Peyer's patch (tissue), 4 donors: Measurements from ENCODE around the gene MAPT.

Experiments used
- CTCF ChIP-seq, 6 experiments: fragments of 450-650 bp in 4 of 6; fragments of 200-600 bp in 2 of 6; sonication (generic) in 1 of 6; IDR thresholded peaks; one replicate each; pipeline ENCODE4 v1.5.1; 2017 to 2019; ENCODE audit warnings: antibody characterized with exemption in 6 of 6, mild to moderate bottlenecking in 3 of 6, moderate library complexity in 1 of 6
- POLR2A ChIP-seq, 2 donors: fragments of 450-650 bp; IDR thresholded peaks; one replicate each; pipeline ENCODE4 v1.5.1; 2017; ENCODE audit warnings: antibody characterized with exemption in 2 of 2, mild to moderate bottlenecking in 2 of 2, moderate library complexity in 2 of 2

DNA sequence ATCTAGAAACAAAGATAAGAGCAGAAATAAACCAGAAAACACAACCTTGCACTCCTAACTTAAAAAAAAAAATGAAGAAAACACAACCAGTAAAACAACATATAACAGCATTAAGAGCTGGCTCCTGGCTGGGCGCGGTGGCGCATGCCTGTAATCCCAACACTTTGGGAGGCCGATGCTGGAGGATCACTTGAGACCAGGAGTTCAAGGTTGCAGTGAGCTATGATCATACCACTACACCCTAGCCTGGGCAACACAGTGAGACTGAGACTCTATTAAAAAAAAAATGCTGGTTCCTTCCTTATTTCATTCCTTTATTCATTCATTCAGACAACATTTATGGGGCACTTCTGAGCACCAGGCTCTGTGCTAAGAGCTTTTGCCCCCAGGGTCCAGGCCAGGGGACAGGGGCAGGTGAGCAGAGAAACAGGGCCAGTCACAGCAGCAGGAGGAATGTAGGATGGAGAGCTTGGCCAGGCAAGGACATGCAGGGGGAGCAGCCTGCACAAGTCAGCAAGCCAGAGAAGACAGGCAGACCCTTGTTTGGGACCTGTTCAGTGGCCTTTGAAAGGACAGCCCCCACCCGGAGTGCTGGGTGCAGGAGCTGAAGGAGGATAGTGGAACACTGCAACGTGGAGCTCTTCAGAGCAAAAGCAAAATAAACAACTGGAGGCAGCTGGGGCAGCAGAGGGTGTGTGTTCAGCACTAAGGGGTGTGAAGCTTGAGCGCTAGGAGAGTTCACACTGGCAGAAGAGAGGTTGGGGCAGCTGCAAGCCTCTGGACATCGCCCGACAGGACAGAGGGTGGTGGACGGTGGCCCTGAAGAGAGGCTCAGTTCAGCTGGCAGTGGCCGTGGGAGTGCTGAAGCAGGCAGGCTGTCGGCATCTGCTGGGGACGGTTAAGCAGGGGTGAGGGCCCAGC is 107.3 kb downstream of the MAPT start:
- TF ChIP-seq POLR2A (IDR thresholded peaks at IDR 0.05) = no peak
- TF ChIP-seq CTCF (IDR thresholded peaks at IDR 0.05) = no peak
